ENCODE measurements around the gene LATS2.
A peak's percentile ranks its signal among the peaks of the same experiment; 100 is the strongest.
"Not testable (repeated sequence)": the region's sequence is repeated elsewhere in the genome, so short reads cannot be mapped to it uniquely, and the experiment has no call there.

Gene LATS2

GRCh38 chr13:20991741-20992520 is 69.5 kb downstream of the LATS2 start:
- ATAC-seq, result no peak
- DNase-seq, result no peak

GRCh38 chr13:20990910-20991525 is 70.4 kb downstream of the LATS2 start:
- DNase-seq, result no peak
- ATAC-seq, result no peak

- DNase-seq, result no peak
- ATAC-seq, result no peak
These were observed 71.6 kb downstream of the LATS2 start for GRCh38 chr13:20989656-20990321.

- ATAC-seq (no peak), DNase-seq (no peak)
These were observed 72.3 kb downstream of the LATS2 start for GRCh38 chr13:20988909-20989655.

GRCh38 chr13:20988033-20988908 is 73.1 kb downstream of the LATS2 start:
- DNase-seq (no peak), ATAC-seq (no peak)

- ATAC-seq (no peak), DNase-seq (no peak)
These were observed 73.8 kb downstream of the LATS2 start for GRCh38 chr13:20987599-20987998.

- ATAC-seq (no peak), DNase-seq (no peak)
These were observed 76.5 kb downstream of the LATS2 start for GRCh38 chr13:20984879-20985278.

GRCh38 chr13:20983386-20983785 is 78.0 kb downstream of the LATS2 start:
- DNase-seq (no peak), ATAC-seq (no peak)

GRCh38 chr13:20981370-20982095 is 79.9 kb downstream of the LATS2 start:
- DNase-seq (no peak), ATAC-seq (no peak)

GRCh38 chr13:20980899-20981298 is 80.5 kb downstream of the LATS2 start:
- ATAC-seq (no peak), DNase-seq (no peak)

GRCh38 chr13:20980430-20980829 is 81.0 kb downstream of the LATS2 start:
- no peak for ATAC-seq
- no peak for DNase-seq

- ATAC-seq, result no peak
These were observed 84.0 kb downstream of the LATS2 start for GRCh38 chr13:20977394-20977793.

GRCh38 chr13:20974981-20975585 is 86.3 kb downstream of the LATS2 start:
- DNase-seq (no peak), ATAC-seq (no peak)

More at GRCh38 chr13:20977394-20977793, 84.0 kb downstream of the LATS2 start:
- no peak for DNase-seq

GRCh38 chr13:20973886-20974425 is 87.4 kb downstream of the LATS2 start:
- ATAC-seq, result no peak

GRCh38 chr13:20972731-20973130 is 88.7 kb downstream of the LATS2 start:
- no peak for ATAC-seq

More at GRCh38 chr13:20973886-20974425, 87.4 kb downstream of the LATS2 start:
- DNase-seq, result no peak

GRCh38 chr13:20969182-20969581 is 92.2 kb downstream of the LATS2 start:
- DNase-seq, result no peak
- ATAC-seq, result peak; percentile 88

More at GRCh38 chr13:20972731-20973130, 88.7 kb downstream of the LATS2 start:
- DNase-seq, result no peak

GRCh38 chr13:20968745-20969144 is 92.6 kb downstream of the LATS2 start:
- ATAC-seq (no peak), DNase-seq (no peak)

- DNase-seq, result no peak
- no peak for ATAC-seq
These were observed 94.0 kb downstream of the LATS2 start for GRCh38 chr13:20967340-20967739.

- ATAC-seq, result no peak
- no peak for DNase-seq
These were observed 96.5 kb downstream of the LATS2 start for GRCh38 chr13:20964904-20965303.

GRCh38 chr13:20961663-20962062 is 99.7 kb downstream of the LATS2 start:
- not testable (repeated sequence) for DNase-seq, ATAC-seq
